Skeletal muscle cell (primary cell): ENCODE data around the gene SMOC2.

Experiments
- DNase-seq: peaks from one replicate; pipeline ENCODE4 v3.0.0-alpha.2; 2010; ENCODE audit warnings: low read depth
- H3K4me3 ChIP-seq: 2 replicates; pipeline ENCODE4 v1.5.1; 2011; ENCODE audit warnings: low read depth, mild to moderate bottlenecking, control low read depth, low read length, moderate library complexity

SMOC2 gene

DNA sequence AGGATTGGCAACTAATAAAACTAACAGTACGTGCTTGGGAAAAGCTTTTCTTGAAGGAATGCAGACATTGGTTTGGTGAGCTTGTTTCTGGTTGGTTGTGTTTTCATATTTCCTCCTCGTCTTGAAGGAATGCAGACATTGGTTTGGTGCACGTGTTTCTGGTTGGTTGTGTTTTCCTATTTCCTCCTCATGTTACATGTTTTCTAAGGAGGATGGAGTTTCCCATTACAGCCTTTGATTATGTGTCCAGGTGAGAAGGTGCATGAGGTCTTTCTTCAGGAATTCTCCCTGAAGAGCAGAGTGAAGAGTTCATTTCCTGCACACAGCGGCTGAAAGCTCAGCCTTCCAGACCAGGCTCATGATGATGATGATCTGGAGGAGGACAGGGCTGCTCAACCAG, 190.6 kb downstream of the SMOC2 start:
- DNase-seq, result no peak
- H3K4me3 ChIP-seq, result no peak overlapping the region

DNA sequence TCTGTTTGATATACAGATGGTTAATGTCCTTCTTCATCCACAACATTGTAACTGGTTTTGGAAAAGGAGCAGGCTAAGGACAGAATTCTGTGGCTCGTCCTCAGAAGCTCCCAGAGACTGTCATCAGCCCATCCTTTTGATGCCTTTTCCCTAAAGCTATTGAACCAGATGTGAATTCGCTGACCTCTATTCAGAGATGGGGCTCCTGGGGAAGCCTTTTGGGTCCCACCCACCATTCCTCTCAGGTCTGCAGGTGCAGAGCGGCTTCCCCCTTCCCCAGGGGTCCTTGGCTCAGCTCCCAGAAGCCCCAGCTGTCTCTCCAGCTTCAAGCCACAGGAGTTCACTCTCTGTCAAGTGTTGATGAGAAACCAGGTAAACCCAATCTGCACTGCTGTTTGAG, 191.7 kb downstream of the SMOC2 start:
- no peak overlapping the region for H3K4me3 ChIP-seq
- DNase-seq, result no peak

DNA sequence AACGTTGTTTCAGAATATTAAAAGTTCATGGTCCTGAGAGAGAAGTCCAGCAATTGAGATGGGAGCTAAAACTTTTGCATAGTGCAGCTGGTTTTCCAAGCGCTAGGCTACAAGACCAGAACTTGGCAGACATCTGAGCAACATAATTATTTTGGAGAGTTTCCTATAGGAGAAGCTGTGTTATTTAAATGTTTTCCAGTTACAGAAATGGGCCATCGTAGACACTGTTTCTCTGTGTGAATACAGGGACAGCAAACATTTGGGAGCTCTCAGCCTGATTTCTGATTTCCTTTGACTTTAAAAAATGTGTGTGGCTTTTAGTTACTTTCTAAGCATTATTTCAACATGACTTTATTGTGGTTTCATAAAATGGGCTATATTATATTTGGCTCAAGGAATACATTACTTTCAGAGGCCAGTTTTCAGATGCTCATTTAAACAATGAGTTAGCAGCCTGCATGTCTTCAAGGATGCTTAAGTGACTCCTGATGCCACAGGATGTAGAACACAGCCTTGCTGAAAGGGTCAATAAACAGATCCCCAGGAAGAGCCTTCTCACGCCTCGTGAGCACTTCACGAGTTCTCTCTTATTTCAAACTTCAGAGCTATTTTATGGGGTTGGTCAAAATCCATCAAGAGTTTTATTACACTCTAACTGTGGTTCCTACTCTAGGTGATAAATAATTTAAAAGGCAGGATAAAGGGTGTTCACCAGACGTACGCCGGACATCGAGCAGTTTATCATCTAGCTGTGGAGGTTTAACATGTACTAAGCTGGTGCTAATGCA, 193.8 kb downstream of the SMOC2 start:
- no peak overlapping the region for H3K4me3 ChIP-seq
- no peak for DNase-seq

DNA sequence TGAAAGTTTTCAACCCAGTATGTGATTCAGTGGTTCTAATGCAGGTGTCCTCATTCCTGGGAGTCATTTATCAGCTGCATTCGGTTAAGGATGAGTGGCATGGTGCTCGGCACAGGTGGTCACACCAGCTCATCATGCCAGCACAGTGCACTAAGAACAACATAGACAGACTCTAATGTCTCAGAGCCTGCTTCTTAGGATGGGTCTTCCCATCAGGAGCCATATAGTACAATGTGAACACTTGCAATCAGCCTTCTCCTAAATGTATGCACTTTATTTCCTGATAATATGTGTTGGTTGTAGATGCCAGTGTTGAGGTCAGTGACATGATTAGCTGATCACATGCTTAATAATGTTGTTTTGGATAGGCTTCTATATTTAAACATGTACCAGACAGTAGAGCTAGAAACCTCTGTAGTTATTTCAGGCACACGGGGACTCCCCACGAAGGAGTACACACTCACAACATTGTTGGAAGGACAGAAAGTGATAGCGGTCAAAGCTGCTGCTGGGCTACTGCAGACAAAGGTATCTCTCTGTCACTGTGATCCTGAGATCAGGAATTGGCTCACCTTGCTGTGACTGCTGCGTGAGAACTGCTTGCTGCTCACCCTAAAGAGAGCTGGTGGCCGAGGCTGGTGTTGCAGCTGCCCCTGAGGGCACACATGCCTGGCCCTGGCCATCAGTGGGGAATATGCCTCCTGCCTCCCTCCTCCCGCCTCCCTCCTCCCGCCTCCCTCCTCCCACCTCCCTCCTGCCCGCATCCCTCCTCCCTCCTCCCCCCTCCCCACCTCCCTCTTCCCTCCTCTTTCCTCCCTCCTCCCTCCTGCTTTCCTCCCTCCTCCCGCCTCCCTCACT, 195.4 kb downstream of the SMOC2 start:
- DNase-seq, result no peak
- no peak overlapping the region for H3K4me3 ChIP-seq

DNA sequence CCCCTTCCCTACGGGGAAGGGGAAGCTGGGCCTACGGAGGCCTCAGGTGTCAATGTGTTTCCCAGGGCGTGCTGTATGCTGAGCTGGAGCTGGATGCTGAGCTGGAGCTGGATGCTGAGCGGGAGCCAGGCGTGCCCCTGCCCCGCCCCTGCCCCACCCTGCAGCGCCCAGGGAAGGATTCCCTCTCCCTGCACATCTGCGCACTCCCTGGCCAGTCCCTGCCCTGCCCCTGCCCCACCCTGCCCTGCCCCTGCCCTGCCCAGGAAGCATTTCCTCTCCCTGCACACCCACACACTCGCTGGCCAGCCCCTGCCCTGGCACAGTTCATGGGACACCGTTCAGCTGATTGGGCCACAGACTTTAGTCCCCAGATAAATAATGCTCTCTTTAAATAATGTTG, 196.8 kb downstream of the SMOC2 start:
- no peak overlapping the region for H3K4me3 ChIP-seq
- no peak for DNase-seq

DNA sequence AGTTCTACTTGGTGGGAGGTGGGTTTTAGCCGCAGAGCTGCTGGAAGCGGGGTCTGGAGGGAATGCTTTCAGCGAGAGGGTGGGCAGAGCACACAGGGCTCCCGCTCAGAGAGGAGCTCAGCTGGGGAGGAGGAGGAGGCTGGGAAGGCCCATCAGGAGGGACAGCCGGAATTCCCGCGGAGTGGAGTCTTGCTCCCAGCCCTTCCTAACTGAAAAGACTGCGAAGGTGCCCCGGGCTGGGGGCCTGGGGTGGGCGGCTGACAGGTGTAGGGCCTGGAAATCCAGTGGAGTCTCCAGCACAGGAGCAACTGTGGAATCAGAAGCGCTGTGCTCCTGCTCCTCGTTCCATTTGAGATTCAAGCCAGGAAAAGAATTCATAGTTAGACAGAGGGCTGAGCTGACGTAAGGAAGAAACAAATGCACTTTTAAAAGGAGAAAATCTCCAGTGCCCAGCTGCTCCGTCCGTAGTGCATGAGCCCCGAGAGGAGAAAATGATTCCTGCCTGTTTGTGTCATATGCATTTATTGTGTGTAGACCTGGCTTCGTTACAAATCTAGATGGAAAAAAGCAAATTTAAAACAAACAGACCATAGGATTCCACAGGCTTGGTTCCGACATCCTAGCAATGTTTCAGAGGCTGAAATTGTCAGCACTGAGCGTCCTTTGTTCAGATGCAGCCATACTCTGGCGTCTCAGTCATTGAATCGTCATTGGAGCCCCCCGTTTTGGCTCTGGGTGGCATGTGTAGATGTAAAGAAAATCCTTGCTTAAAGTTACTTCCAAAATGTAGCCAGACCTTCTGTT, 197.7 kb downstream of the SMOC2 start:
- H3K4me3 ChIP-seq, result no peak overlapping the region
- DNase-seq, result no peak

DNA sequence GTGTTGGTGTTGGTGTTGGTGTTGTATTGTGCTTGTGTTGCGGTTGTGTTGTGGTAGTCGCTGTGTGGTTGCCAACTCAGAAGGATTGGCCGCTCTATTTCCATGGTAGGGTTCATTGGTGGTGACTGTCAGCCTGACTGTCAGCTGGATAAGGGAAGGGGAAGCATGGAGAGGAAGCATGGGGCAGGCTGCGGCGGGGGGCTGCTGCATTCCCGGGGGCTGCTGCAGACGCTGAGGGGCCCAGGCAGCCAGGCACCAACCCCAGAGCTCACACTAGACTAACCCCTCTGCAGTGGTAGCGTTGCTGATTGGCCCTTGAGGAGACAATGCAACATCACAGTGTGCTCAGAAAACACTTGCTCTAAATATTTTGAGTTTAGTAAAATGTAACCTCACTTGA, 199.2 kb downstream of the SMOC2 start:
- no peak for DNase-seq

DNA sequence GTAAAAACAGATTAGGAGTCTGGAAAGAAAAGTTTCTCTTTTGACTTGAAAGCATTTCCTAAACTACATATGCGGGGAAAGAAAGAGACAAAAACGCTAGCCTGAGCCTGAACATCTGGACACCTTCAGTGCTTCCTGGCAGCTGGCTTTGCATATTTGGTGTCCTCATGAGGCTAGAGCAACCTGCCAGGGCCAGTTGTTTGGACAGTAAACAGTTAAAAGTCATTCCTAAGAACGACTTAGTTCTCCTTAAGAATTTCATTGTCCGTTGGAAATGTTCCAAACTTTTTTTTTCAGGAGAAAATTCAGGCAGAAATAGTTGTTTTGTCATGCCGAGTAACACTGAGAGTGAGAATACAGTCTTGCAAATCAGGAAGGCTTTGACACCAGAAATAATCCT, 199.8 kb downstream of the SMOC2 start:
- H3K4me3 ChIP-seq, result no peak overlapping the region
- no peak for DNase-seq

More for the DNA sequence above, 199.2 kb downstream of the SMOC2 start:
- H3K4me3 ChIP-seq, result no peak overlapping the region

DNA sequence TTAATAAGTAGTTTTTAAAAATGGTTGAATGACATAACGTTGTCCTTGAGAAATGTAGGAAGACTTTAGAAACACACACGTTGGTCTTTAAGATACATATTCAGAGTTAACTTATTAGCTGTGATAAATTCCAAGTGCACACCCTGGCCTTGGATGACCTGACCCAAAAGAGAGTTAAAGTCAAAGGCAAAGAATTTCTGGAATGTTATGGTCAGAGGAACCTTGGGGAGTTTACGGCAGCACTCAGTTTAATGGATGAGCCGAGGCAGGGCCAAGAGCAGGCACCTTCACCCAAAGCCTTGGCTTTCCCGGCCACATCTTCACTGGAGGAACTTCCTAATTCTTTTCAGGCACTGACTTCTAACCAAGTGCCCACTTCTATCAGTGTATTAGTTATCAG, 200.5 kb downstream of the SMOC2 start:
- no peak overlapping the region for H3K4me3 ChIP-seq
- DNase-seq, result no peak

DNA sequence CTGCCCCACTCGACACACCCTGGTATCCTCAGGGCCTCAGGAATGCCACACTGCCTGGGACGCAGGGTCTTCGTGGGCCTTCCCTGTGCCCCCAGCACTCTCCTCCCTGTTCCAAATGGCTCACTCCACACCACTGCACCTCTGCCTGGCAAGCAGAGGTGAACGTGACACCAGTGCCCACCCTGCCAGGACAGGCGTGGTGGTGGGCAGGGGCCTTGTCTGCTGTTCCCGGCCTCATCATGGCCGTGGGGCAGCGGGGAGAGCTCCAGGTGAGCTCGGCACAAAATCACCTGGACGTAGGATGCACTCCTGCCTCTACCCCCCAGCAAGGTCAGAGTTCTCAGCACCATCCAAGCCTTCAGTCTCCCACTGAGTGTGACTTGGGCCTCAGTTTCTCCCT, 202.4 kb downstream of the SMOC2 start:
- no peak for DNase-seq

DNA sequence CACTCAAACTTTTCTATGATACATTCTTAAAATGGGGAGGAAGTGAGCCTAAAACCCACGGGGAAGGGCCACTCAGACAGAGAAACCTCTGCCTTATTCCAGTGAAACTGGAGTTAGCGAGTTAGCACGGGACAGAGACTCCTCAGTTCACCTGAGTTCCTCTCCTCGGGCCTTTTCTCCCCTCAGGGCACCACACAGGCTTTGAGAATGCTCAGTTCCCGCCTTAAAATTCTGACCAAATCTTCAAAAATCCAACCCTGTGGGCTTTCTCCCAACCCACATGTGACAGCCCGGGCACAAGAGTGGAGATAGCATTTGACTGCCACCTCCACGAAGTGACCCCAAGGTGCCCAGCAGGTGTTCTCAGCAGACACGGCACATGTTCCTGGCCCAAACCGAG, 204.3 kb downstream of the SMOC2 start:
- no peak for DNase-seq
- no peak overlapping the region for H3K4me3 ChIP-seq

More for the DNA sequence above, 202.4 kb downstream of the SMOC2 start:
- no peak overlapping the region for H3K4me3 ChIP-seq

DNA sequence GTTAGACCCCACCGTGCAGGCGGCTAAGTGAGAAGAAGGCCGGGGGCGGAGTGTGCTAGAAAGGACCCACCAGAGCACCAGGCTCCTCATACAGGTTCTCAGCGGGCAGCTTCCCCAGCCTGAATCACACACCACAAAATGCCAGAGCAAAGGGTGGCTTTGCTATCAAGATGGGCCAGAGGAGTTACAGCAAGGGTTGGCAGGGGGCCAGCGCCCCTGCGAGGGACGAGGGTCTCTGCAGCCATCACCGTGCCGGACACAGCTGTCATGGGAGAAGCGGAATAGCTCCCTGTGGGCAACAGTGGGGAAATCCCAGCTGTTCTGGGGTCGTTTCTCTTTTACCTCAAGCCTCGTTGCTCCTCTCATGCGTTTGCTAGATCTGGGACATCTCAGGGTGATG, 206.3 kb downstream of the SMOC2 start:
- no peak for DNase-seq
- no peak overlapping the region for H3K4me3 ChIP-seq

DNA sequence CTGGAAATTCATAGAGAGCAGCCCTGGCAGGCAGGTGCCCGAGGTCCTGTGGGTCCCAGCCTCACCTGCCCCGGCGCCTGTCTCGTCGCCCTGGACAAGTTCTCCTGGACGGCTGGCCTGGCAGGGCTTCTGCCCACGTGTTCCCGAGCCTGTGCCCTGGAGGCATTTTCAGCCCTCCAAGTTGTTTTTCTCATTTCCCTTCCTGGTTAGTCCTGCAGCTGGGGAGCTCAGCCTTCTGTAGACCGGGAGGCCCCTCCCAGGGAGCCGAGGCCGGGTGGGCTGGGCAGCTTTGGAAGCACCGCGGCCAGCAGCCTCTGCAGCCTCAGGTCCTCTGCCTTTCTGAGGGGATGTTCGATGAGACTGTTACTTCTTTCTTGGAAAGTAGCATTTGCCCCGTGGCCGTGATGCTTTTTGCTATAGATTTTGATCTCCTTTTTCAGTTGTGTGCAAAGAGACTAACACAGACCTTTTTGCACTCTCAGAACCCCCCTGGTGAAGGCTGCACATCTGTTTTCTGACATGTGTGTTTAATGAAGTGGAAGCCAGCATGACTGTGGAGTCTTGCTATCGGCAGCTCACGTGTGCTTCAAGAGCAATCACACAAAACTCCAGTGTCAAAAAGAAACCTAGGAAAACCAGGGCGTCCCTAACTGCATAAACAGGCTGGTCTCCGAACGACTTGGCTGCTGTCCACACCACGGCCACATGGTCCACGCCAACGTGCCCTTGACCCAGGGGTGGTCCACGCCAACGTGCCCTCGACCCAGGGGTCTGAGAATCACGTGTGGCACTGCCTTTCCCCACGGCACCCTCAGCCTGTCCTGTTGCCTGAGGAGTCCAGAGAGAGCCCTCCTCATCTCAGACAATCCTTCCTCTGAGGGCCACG, 207.5 kb downstream of the SMOC2 start:
- DNase-seq, result no peak
- no peak overlapping the region for H3K4me3 ChIP-seq

DNA sequence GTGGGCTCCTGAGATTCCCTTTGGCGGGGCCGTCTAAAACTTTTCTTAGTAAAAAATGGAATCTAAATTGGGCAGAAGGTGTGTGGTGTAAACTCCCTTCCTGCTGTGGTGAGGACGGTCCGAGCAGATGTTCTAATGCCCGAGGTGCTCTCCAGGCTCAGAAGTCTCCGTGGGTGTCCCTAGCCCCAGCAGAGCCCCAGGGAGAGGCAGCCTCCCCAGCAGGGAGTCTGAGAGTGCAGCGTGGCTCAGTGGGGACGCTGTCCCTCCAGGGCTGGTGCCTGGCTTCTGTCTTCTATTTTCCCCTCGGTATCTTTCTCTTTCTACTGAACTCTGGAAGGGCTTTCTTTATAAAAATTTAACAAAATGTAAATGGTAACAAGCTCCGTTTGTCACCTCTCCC, 208.2 kb downstream of the SMOC2 start:
- DNase-seq, result no peak
- no peak overlapping the region for H3K4me3 ChIP-seq

DNA sequence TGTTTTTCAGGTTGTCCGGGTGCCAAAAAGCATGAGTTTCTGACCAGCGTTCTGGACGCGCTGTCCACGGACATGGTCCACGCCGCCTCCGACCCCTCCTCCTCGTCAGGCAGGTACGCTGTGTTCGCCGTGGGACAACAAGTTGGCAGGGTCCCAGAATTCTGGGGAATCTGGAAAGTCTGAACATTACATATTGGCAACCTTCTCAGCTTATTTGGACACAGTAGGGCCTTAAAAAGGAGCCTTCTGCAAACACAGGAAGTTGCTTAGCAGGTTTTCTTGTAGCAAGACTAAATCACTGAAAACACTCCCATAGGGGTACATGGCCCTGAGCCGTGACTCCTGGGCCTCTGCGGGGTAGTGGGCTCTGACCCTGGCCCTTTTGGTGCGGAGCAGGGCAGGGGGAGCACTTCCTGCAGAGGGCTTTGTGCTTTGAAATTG, 209.7 kb downstream of the SMOC2 start:
- H3K4me3 ChIP-seq, result no peak overlapping the region
- no peak for DNase-seq

DNA sequence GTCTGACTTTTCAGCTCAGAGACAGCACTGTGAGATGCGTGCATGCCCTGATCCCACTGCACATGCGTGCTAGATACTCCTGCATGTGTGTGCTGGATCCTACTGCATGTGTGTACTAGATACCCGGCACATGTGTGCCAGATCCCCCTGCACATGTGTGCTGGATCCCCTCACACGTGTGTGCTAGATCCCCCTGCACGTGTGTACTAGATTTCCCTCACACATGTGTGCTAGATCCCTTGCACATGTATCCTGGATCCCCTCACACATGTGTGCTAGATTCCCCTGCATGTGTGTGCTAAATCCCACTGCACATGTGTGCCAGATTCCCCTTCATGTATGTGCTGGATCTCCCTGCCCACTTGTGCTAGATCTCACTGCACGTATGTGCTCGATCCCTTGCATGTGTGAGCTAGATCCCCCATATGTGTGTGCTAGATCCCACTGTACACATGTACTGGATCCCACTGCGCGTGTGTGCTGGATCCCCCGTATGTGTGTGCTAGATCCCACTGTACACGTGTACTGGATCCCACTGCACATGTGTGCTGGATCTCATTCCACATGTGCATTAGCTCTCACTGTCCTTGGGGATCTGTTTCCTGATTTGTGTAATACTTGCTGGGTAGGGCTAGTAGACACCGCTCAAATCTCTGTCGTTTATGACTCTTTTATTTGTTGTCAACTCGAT, 214.6 kb downstream of the SMOC2 start:
- no peak overlapping the region for H3K4me3 ChIP-seq
- no peak for DNase-seq

DNA sequence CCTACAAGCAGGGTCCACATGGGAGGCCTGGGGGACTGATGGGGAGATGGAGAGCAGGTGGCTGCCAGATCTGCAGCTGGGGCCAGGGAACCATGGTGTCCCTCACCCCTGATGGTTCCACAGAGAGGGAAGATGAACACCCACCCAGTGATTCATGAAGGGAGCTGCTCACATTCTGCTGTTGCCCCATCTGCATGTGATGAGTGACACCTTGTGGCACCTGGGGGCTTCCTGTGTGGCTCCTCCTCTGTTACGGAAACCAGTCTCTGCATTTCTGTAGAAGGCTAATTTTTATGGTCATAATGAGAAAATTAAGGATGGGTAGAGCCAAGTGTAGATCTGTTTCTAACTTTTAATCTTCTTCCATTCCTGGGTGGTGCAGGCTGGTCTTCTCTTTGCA, 217.1 kb downstream of the SMOC2 start:
- DNase-seq, result no peak
- H3K4me3 ChIP-seq, result no peak overlapping the region

DNA sequence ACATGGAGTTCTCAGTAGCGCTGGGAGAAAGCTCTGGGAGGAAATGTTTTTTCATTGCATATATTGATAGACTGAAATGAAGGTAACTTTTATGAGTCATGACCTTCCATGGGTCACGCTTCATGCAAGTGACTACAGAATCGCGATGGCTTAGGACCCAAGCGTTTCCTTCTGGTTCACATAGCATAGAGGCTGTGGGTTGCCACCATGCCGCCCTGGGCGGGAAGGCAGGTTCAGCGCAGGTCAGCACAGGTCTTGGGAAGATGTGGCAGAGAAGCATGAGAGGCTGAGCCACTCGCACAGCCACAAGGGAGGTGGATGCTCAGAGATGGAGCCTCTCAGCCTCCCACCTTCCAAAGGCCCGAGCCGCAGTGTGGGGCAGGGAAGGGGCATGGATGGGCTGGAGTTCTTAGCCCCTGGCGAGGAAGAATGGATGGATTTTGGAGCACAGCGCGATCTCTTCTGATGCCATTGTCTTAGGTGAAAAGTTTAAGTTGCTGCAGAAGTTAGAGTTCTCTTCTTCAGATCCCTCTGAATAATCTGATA, 219.5 kb downstream of the SMOC2 start:
- no peak overlapping the region for H3K4me3 ChIP-seq
- no peak for DNase-seq
